GM12878 (cell line): ENCODE results near the gene IDI1.

ENCODE experiments used
- BRCA1 ChIP-seq: IDR thresholded peaks from 2 replicates; pipeline ENCODE4 v1.6.1; 2011; ENCODE audit warnings: low read depth, low read length, improper control_type of control experiment
- CTCF ChIP-seq, 3 experiments: IDR thresholded peaks in 2 of 3; conservative IDR thresholded peaks in 1 of 3; 2 replicates each; pipeline ENCODE4 v1.5.1; 2011; ENCODE audit warnings: low read depth in 3 of 3, low read length in 3 of 3, mild to moderate bottlenecking in 3 of 3, control low read depth in 2 of 3, moderate library complexity in 2 of 3, inconsistent platforms in 1 of 3, mixed read lengths in 1 of 3; ENCODE audit not compliant: control insufficient read depth in 2 of 3, insufficient read depth in 1 of 3; ENCODE audit errors: extremely low read depth in 1 of 3
- EP300 ChIP-seq, 2 experiments: fragments of 150-350 bp in 1 of 2; IDR thresholded peaks; 2 replicates each; pipeline ENCODE4 v1.6.1; 2011 to 2012; ENCODE audit warnings: low read depth in 2 of 2, low read length in 2 of 2, borderline replicate concordance in 1 of 2, improper control_type of control experiment in 1 of 2, inconsistent platforms in 1 of 2; ENCODE audit not compliant: control insufficient read depth in 1 of 2
- HDAC6 ChIP-seq: fragments of 200-600 bp; sonication (generic); IDR thresholded peaks from one replicate; pipeline ENCODE4 v1.8.0; 2017; ENCODE audit warnings: antibody characterized with exemption; ENCODE audit not compliant: unreplicated experiment
- TAF1 ChIP-seq: IDR thresholded peaks from 2 replicates; pipeline ENCODE4 v1.6.1; 2011; ENCODE audit warnings: mild to moderate bottlenecking, low read depth, low read length, borderline replicate concordance
- USF2 ChIP-seq: IDR thresholded peaks from 2 replicates; pipeline ENCODE4 v1.6.1; 2011; ENCODE audit warnings: low read depth, low read length, improper control_type of control experiment, borderline replicate concordance

- TF ChIP-seq USF2 (no peak), CTCF (IDR thresholded peaks at IDR 0.05 in 2 of 3, conservative IDR thresholded peaks at IDR 0.05 in 1 of 3; ENCODE audit: control insufficient read depth in 2 of 3, extremely low read depth in 1 of 3, insufficient read depth in 1 of 3, low read depth in 3 of 3, low read length in 3 of 3) (no peak), TAF1 (no peak), HDAC6 (no peak), EP300 (IDR thresholded peaks at IDR 0.05; ENCODE audit: borderline replicate concordance in 1 of 2, control insufficient read depth in 1 of 2, low read depth in 2 of 2, low read length in 2 of 2) (no peak), BRCA1 (no peak)
Observed at GRCh38 chr10:1078668-1079067, 29.7 kb upstream of the IDI1 start.
